HG03521 (cell line): ENCODE results near the gene EP400.

Experiments used
- ATAC-seq: cut with Tn5 transposase; IDR thresholded peaks from one replicate; pipeline ENCODE4 v1.9.1; 2021; ENCODE audit warnings: mild to moderate bottlenecking, moderate library complexity; ENCODE audit not compliant: unreplicated experiment

EP400 gene

DNA sequence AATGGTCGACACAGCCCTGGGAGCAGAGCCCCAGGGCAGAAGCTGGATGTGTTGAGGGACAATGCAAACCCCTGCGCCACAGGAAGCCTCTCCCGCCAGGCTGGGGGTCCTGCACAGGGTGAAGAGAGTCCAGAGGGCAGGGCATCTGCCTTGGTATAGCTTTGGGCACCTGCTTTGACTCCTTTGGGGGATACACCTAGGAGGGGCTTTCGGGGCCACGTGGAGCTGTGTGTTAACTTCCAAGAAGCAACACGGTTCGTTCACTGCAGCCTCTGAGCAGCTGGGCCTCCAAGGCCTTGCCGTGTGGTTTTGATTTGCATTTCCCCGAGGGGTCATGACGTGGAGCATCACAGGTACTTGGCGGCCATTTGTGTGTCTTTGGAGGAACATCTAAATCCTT lies 26.5 kb upstream of the EP400 start:
- peak; percentile 65 for ATAC-seq

DNA sequence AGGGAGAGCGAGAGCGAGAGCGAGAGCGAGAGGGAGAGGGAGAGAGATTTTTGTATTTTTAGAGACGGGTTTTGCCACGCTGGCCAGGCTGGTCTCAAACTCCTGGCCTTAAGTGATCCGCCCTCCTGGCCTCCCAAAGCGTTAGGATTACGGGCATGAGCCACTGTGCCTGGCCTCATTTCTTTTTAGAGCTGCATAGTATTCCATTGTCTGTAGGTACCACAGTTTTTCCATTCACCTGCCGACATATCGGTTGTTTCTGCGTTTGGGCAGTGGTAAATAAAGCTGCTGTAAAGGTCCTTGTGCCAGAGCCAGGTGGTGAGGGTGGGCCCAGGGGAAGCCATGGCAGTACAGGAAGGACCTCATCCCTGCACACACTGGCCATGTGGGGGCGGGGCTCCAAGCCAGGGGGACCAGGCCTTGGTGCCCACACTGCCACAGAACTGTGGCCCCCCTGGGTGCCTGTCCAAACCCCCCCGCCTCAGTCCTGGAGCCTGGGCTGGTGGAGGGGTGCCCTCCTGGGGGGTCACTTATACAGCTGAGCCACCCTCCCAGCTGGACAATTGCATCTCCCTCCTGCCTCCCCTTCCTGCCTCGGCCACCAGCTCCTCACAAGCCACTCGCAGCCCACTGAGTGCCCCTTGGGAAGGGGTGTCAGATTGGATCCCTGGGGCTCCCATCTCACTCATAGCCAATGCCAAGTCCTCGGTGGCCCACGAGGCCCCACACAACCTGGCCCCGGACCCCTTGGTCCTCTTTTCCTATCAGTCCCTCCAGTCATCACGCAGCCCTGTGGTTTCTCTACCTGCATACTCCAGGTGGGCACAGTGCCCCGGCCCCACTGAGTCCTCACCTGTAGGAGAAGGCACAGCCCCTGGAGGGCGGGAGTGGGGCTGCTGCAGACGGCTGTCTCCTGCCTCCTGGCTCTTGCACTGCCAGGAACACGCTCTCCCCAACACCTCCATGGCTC lies 22.3 kb upstream of the EP400 start:
- no peak for ATAC-seq

DNA sequence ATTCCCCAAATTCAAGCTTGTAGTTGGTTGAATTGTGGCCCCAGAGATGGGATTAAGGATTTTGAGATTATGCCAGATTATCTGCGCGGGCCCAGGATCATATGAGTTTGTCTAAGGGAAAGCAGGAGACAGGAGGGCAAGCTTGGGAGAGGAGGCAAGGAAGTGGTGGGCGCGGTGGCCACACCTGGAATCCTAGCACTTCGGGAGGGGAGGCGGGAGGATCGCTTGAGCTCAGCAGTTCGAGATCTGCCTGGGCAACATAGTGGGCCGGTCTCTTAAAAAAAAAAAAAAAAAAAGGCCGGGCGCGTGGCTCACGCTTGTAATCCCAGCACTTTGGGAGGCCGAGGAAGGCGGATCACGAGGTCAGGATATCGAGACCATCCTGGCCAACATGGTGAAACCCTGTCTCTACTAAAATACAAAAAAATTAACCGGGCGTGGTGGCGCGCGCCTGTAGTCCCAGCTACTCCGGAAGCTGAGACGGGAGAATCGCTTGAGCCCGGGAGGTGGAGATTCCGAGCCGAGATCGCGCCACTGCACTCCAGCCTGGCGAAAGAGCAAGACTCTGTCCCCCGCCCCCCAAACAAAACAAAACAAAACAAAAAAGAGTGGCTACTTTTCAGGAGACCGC lies 21.5 kb upstream of the EP400 start:
- no peak for ATAC-seq

DNA sequence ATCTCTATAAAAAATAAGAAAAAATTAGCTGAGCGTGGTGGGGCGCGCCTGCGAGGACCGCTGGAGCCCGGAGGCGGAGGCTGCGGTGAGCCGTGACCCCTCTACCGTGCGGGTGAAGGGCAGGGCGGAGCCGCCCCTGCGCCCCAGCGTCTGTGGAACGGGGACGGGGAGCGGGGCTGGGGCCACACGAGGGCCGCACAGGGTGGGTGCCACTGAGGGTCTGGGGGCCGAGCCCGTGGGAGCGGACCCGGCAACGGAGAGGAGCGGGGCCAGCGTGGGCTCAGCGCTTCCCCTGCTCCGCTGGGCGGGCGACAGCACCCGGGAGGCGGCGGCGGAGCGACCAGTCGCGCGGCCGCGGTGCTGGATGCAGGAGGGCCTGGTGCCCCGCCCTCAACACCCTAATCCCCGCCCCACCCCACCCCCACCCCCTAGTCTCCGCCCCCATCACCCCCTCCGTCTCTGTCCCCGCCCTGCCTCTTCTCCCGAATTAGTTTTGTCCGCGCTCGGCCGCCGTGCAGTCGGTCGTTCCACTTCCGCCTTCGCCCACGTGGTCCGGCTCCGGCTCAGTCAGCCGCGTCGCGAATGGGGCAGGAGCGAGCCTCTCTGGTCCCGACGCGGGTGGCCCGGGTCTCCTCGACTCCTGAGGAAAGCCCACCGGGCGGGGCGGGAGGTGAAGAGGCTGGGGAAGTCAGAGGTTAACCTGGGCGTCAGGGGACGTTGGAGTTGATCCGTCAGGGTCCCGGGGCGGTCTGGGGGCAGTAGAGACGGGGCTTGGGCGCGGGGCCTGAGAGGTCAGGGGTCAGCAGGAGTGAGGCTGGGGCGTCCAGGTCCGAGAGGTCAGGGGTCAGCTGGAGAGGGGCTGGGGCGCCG lies 20.8 kb upstream of the EP400 start, which contains the start of gene PUS1:
Gene PUS1 (plus strand): TSS at position 566 of the 870 bp plus-strand sequence. CDS start 447 bp downstream, outside the sequence.
- peak; percentile 73 for ATAC-seq

DNA sequence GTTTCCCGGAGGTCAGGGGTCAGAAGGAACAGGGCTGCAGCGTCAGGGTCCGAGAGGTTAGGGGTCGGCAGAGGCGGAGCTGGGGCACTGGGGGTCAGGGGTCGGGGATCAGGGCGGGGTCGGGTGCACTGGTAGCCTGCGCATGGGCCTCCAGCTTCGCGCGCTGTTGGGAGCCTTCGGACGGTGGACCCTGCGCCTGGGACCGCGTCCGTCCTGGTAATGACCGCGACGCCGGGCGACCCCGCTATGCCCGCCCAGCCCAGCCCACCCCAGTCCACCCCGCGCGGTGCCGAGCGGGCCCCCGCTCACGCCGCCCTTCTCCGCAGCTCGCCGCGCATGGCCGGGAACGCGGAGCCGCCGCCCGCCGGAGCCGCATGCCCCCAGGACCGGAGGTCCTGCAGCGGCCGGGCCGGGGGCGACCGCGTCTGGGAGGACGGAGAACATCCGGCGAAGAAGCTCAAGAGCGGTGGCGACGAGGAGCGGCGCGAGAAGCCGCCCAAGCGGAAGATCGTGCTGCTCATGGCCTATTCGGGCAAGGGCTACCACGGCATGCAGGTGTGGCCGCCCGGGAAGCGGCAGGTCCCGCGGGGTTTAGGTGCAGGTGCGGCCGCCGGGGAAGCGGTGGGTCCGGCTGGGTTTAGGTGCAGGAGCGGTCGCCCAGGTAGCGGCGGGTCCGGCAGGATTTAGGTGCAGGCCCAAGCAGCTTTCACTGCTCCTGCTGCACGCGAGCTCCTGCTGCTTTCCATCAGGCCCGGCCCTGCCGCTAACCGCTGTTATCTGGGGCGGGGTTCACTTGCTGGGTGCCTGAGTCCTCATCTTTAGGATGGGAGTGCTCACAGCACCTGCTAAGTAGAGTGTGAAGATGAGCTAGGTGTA lies 19.9 kb upstream of the EP400 start:
- peak; percentile 9 for ATAC-seq

DNA sequence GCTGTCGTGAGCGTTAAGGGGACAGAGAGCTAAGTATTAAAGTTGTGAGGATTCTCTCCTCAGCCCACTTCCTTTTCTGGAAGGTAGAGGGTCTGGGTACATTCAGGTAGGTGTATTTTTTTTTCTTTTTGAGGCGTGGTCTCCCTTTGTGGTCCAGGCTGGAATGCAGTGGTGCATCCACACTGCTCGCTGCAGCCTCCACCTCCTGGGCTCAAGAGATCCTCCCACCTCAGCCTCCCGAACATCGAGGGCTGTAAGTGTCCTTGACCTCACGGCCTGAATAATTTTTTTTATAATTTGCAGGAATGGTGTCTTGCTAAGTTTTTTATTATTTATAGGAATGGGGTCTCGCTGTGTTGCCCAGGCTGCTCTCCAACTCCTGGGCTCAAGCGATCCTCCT lies 19.2 kb upstream of the EP400 start:
- no peak for ATAC-seq

DNA sequence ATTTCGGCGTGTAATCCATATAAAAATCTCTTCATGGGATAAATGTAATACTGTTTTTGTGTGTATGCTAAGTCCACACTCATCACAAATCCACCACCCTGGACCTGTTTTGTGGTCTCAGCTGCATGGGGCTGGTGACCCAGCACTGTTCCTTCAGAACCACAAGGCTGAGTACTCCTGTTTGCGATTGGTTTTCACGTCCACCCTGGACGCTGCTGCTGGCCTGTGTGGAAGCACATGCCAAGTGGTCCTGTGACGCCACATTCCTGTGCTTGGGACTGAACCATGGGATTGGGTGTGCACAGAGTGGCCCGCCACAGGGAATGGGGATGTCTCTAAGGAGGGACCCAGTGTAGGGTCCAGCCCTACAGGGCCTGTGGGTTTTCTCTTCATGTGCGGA lies 16.4 kb upstream of the EP400 start:
- no peak for ATAC-seq

DNA sequence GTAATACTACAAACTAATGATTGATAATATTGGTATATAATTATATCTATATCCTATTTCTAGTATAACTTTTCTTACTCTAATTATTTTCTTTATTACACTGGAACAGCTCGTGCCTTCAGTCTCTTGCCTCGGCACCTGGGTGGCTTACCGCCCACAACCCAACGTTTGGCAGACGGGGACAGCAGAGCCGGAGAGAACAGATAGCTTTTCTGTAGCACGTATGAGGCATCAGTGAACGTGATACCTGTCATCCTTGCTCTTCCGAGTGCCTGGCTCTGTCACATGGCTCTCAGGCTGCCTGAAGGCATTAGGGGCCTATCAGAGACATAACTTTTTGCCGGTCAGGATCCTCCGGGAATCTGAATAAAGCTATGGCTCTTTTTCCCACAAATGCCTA lies 15.2 kb upstream of the EP400 start:
- no peak for ATAC-seq

DNA sequence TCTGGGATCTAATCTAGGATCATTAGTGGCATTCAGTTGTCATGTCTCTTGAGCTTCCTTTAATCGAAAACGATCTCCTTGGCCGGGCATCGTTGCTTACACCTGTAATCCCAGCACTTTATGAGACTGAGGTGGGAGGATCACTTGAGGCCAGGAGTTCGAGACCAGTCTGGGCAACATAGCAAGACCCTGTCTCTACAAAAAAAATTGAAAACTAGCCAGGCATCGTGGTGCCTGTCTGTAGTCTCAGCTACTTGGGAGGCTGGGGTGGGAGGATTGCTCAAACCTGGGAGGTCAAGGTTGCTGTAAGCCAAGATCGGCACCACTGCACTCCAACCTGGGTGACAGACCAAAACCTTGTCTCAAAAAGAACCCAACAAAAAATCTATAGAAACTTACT lies 11.7 kb upstream of the EP400 start:
- no peak for ATAC-seq

DNA sequence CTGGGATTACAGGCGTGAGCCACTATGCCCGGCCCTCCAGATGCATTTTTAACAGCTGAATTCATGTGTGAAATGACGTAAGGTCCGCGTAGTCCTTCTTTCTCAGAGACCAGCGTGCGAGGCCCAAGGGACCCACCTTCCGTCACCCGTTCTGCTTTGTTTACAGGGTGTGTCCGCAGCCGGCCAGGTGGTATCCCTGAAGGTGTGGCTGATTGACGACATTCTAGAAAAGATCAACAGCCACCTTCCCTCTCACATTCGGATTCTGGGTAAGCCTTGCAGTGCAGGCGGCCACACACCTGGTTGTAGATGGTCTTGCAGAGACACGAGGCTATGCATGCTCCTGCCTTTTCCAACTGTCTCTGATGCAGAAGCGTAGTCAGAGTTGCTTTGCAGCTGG lies 10.7 kb upstream of the EP400 start:
- ATAC-seq: no peak

DNA sequence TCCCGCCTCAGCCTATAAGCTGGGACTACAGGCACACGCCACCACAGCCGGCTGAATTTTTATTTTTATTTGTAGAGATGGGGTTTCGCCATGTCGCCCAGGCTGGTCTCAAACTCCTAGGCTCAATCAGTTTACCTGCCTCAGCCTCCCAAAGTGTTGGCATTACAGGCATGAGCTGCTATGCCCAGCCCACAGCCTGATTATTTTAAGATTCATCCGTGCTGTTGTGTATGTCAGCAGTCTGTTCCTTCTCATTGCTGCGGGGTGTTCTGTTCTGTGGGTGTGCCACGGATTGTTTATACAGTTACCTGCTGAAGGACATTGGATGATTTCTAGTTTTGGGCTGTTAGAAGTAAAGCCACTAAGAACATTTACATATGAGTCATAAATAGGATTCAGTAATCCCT lies 9.6 kb upstream of the EP400 start:
- ATAC-seq: no peak

DNA sequence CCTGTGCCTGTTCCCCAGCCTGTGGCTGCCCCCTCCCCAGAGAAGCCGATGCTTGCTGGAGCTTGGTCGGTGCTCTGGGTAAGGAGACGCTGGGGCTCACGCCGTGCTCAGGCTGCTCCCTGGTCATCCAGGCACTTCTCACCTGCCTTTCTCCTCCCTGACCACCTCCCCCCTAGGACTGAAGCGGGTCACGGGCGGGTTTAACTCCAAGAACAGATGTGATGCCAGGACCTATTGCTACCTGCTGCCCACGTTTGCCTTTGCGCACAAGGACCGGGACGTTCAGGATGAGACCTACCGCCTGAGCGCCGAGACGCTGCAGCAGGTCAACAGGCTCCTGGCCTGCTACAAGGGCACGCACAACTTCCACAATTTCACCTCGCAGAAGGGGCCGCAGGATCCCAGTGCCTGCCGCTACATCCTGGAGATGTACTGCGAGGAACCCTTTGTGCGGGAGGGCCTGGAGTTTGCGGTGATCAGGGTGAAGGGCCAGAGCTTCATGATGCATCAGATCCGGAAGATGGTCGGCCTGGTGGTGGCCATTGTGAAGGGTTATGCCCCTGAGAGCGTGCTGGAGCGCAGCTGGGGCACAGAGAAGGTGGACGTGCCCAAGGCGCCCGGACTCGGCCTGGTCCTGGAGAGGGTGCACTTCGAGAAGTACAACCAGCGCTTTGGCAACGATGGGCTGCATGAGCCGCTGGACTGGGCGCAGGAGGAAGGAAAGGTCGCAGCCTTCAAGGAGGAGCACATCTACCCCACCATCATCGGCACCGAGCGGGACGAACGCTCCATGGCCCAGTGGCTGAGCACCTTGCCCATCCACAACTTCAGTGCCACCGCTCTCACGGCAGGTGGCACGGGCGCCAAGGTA lies 8.4 kb upstream of the EP400 start:
- ATAC-seq: no peak

DNA sequence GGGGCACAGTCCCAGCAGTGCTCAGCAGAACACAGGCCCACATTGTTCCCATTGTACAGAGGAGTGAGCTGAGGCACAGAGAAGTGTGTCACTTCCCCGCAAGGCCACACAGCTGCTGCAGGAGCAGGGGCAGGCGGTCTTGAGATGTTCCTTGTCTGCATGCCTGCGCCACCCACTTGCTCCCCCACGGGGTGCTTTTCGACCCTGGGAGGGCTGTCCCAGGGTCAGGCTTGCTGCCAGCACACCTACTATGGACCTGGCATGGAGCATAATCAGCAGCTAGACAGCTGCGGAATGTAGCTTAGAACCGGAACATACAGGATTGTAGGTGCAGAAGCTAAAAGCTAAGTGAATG lies 7.8 kb upstream of the EP400 start:
- no peak for ATAC-seq

DNA sequence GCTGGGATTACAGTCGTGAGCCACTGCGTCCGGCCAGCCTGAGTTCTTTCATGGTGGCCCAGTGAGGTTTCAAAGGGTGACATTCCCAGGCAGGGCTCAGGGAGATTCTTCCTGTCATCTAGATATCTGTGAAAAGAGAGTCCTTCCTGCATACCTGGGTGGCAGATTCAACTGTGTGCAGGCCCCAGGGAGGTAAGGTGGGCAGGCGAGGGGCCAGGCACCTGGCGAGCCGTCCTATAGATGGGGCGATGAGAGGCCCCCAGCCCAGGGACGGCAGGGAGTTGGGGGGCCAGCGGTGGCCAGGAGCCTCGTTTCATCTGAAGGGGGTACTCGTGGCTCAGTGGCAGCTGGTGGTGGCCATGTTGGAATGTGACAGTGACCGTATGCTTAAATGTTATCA lies 7.1 kb upstream of the EP400 start:
- ATAC-seq: no peak

DNA sequence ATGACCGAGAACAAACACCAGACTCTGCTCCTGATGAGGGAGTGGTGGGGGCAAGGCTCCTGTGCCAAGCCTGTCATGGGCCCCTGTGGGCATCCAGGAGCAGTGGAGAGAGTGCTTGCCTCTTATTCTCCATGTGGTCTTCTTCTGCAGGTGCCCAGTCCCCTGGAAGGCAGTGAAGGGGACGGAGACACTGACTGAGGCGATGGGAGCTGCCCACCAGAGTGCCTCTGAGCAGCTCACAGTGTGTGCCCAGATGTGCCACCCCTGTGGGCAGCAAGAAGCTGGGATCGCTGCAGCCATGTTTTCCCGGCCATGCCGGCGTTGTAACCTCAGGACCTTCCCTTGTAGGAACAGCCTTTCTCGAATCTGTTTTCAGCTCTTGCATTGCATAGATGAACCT lies 6.4 kb upstream of the EP400 start:
- no peak for ATAC-seq

DNA sequence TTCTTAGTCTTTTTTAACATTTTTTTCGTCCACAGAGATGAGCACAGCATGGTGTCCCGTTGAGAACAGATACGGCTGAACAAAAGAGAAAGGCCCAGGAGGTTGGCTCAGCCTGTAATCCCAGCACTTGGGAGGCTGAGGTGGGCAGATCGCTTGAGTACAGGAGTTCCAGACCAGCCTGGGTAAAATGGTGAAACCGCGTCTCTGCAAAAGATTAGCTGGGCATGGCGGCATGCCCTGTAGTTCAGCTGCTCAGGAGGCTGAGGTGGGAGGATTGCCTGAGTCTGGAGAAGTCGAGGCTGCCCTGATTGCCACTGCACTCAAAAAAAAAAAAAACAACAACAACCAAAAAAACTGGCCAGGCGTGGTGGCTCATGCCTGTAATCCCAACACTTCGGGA lies 5.9 kb upstream of the EP400 start:
- ATAC-seq: no peak

DNA sequence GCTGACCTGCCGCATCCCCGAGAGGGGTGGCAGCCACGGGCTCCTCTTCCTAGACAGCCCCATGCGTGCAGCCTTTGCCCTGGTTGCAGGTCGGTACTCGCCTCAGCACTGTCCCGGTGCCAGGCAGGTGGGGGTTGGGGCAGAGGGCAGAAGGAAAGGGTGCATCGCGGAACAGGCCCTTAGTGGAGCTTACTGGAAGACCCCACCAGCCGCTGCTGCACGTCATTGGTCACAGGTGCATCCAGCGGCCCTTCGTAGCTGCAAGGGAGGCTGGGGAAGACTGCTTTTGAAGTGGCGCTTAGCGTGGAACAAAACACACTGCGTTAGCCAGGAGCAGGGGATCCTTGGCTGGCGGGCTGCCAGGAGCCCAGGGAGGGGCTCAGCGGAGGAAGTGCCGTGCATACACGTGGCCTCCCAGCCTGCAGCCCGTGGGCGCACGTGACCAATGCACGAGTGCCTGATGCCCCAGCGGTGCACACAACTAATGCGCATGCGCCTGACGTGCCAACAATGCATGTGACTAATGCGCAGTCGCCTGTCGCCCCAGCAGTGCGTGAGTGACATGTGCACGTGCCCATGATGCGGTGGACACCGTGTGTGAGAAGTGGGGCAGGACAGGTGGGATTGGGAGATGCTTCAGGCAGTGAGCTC lies 5.0 kb upstream of the EP400 start:
- no peak for ATAC-seq

DNA sequence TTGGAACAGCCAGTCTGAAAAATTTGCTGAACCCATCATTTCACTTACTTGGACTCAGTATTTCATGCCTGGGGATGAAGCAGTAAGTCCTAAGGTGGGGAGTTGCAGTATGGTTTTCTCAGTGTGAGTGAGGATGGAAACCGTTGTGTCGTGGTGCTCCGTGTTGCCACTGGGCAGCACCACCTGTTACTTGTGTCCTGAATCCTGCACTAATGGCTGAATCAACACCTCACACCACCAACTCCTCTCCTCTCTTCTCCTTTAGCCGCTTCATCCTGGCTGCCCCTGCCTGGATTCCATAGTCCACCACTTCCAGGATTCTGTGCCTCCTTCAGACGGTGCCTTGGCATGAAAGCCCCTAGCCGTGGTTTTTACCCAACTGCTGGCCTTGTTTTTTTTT lies 3.0 kb upstream of the EP400 start:
- ATAC-seq: no peak

DNA sequence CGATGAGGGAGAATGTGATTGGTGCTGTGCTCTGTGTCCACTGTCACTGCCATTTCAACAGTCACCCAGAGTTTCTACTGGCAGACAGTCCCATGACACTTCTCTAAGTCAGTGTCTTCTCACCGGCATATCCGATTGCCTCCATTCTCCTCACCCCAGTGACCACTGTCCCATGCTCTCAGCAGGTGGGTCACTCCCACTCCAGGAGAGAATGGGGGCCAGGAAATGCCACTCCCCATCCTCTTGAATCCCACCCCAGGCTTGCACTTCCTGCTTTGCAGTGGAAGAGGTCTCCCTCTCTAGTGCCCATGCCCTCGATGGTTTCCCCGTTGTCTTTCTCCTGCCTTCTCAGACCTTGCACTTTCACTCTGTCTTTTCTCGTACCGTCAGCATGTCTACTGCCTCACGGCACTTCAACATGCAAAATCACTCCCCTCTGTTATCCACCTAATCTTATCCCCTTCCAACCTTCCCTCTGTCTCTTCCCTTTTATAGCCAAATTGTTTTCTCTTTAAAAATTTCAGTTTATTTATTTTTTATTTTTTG lies 2.2 kb upstream of the EP400 start:
- ATAC-seq: no peak
